Fibroblast of mammary gland (primary cell): ENCODE results near the gene TMEM220.

ENCODE experiments used
- DNase-seq: peaks from one replicate; pipeline ENCODE4 v3.0.0-alpha.2; 2010; ENCODE audit warnings: low read depth
- H3K4me3 ChIP-seq: 2 replicates; pipeline ENCODE4 v1.5.1; 2011; ENCODE audit warnings: low read depth, mild to moderate bottlenecking, low read length, moderate library complexity; ENCODE audit not compliant: control insufficient read depth
- CTCF ChIP-seq: conservative IDR thresholded peaks from 2 replicates; pipeline ENCODE4 v1.5.1; 2011; ENCODE audit warnings: low read depth, low read length, inconsistent platforms; ENCODE audit not compliant: control insufficient read depth, insufficient read depth

The TMEM220 gene

GRCh38 chr17:10775058-10775457, 45.2 kb upstream of the TMEM220 start:
- DNase-seq, result no peak
- no peak overlapping the region for H3K4me3 ChIP-seq
- no peak for TF ChIP-seq CTCF

GRCh38 chr17:10773391-10773790, 43.6 kb upstream of the TMEM220 start:
- TF ChIP-seq CTCF, result no peak
- DNase-seq, result no peak

GRCh38 chr17:10772425-10773380, 42.9 kb upstream of the TMEM220 start:
- no peak overlapping the region for H3K4me3 ChIP-seq
- peak; percentile 80 for TF ChIP-seq CTCF
- peak; percentile 37 for DNase-seq

More at GRCh38 chr17:10773391-10773790, 43.6 kb upstream of the TMEM220 start:
- no peak overlapping the region for H3K4me3 ChIP-seq

- no peak for DNase-seq
- H3K4me3 ChIP-seq, result no peak overlapping the region
- no peak for TF ChIP-seq CTCF
Observed at GRCh38 chr17:10771148-10771547, 41.3 kb upstream of the TMEM220 start.

GRCh38 chr17:10769840-10770239, 40.0 kb upstream of the TMEM220 start:
- TF ChIP-seq CTCF, result no peak
- no peak for DNase-seq
- no peak overlapping the region for H3K4me3 ChIP-seq

- no peak for DNase-seq
- no peak overlapping the region for H3K4me3 ChIP-seq
- TF ChIP-seq CTCF, result no peak
Observed at GRCh38 chr17:10768750-10769251, 39.0 kb upstream of the TMEM220 start.
